Measurements from ENCODE around the gene KRTAP13-2. TPM values are rescaled to one million over a fixed set of nuclear protein-coding genes. Genes with fewer than 3 reads are reported as not detected.

The KRTAP13-2 gene
- total and polyA plus RNA-seq, 2 of the 4 experiments (the other 2 are of a cell fraction): not detected

DNA sequence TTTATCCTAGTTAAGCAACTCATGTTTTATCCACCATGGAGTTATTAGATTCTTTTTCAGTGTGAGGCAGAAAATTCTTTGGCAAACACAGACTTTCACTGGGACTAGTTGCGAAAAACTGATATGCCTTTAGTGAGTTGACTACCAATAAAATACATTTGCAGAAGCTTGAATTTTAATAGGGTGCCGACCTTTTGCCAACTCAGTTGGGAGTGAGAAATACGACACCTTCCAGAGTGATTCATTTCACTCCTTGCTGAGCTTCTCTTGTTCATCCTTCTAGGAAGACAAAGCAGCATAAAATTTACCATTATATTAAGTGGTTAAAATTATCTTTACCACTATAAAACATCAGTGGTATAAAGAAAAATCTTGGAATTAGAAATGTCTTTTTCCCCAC is 22.5 kb downstream of the KRTAP13-2 start:
- Histone ChIP-seq H2BK20ac (ENCODE audit: low read depth, low read length) (no peak overlapping the region), H4K5ac (ENCODE audit: low read depth, low read length) (no peak overlapping the region), H3K4me1 (ENCODE audit: control insufficient read depth, insufficient read depth, low read length) (no peaks in the 10 kb centered on the region), H3K36me3 (ENCODE audit: control insufficient read depth, insufficient read depth, low read length) (no peaks in the 10 kb centered on the region), H4K20me1 (ENCODE audit: insufficient read depth, low read length) (no peaks in the 10 kb centered on the region), H3K4me2 (ENCODE audit: low read depth, low read length) (no peak overlapping the region), H3K27ac (ENCODE audit: insufficient read depth, low read length) (no peak overlapping the region), H4K91ac (ENCODE audit: insufficient read depth, low read depth, low read length) (no peak overlapping the region), H3K23ac (ENCODE audit: low read depth, low read length) (no peak overlapping the region), H3K9me3 (ENCODE audit: control insufficient read depth, insufficient read depth, low read length) (peaks cover 8% of the 10 kb centered on the region; the same call in 1 of the 2 replicates), H3K56ac (ENCODE audit: extremely low read depth, insufficient read depth, low read length) (no peak overlapping the region), H3K4me3 (ENCODE audit: insufficient read depth, low read depth, low read length) (no peak overlapping the region), H2AK5ac (ENCODE audit: low read depth, low read length) (no peak overlapping the region), H3K4ac (ENCODE audit: low read depth, low read length) (no peak overlapping the region), H3K9ac (ENCODE audit: low read depth, low read length) (no peak overlapping the region), H2BK5ac (ENCODE audit: low read depth, low read length, poor library complexity, severe bottlenecking) (no peak overlapping the region), H3K79me1 (ENCODE audit: low read depth in 1 of 2, low read length in 2 of 2) (no peaks in the 10 kb centered on the region), H2BK120ac (ENCODE audit: low read depth, low read length) (no peak overlapping the region), H2AK9ac (replicated peaks; ENCODE audit: low read depth, low read length, poor library complexity) (no peak overlapping the region), H3K14ac (replicated peaks; ENCODE audit: low read depth, low read length) (no peak overlapping the region), H2AFZ (replicated peaks; ENCODE audit: low read length, poor library complexity) (no peak overlapping the region), H3K27me3 (ENCODE audit: control insufficient read depth, insufficient read depth, low read length) (no peaks in the 10 kb centered on the region), H2BK15ac (ENCODE audit: low read depth, low read length) (no peak overlapping the region), H4K8ac (ENCODE audit: low read depth in 2 of 2, low read length in 2 of 2) (no peak overlapping the region), H3K18ac (ENCODE audit: low read depth, low read length) (no peak overlapping the region), H3K9me1 (ENCODE audit: insufficient read depth, low read length) (no peaks in the 10 kb centered on the region)
- intact Hi-C loops (cut with micrococcal nuclease): no loop called here
- WGBS, 2 experiments (ENCODE audit: extremely low coverage in 2 of 2, insufficient read length in 1 of 2): no CpG with 5 or more reads among the region's 3 CpGs
- DNase-seq (no peak), ATAC-seq (ENCODE audit: low read depth) (no peak)
- in situ Hi-C loops (cut with MboI; ENCODE audit: low sequenced_read_pairs): no loop called here
- no TSS peak for BruUV-seq (replicated peaks)
- dilution Hi-C loops (cut with HindIII; ENCODE audit: low sequenced_read_pairs, unreplicated experiment): no loop called here
- TF ChIP-seq, protein P1, sequence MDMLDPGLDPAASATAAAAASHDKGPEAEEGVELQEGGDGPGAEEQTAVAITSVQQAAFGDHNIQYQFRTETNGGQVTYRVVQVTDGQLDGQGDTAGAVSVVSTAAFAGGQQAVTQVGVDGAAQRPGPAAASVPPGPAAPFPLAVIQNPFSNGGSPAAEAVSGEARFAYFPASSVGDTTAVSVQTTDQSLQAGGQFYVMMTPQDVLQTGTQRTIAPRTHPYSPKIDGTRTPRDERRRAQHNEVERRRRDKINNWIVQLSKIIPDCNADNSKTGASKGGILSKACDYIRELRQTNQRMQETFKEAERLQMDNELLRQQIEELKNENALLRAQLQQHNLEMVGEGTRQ (IDR thresholded peaks at IDR 0.05; ENCODE audit: low read depth, low read length): no peak
- no peak for TF ChIP-seq CEBPB (IDR thresholded peaks at IDR 0.05; ENCODE audit: low read depth, low read length)
- no peak for TF ChIP-seq RAD21 (IDR thresholded peaks at IDR 0.05; ENCODE audit: low read length)
- ChIA-PET POLR2A (ENCODE audit: unreplicated experiment) (no interaction called here), CTCF (no interaction called here)

Data from IMR-90 (cell line).